Natural killer cell (primary cell): ENCODE data around the gene PLVAP. TPM values are rescaled to one million over a fixed set of nuclear protein-coding genes. Genes with fewer than 3 reads are reported as not detected.

Experiments
- ATAC-seq, 3 donors: fragments of 150-1000 bp in 2 of 3; fragments of 200-7000 bp in 1 of 3; cut with Tn5 transposase; 1 replicate in 1 of 3; 2 replicates in 2 of 3; pipeline ENCODE4 v1.10.0; 2021; ENCODE audit warnings: mild to moderate bottlenecking in 2 of 3, moderate library complexity in 2 of 3
- DNase-seq, 2 donors: peaks; one replicate each; pipeline versions ENCODE4 v3.0.0 to v3.0.0-alpha.2; 2013 to 2021; ENCODE audit warnings: mixed read lengths in 1 of 2
- H3K27ac ChIP-seq: one replicate; pipeline ENCODE4 v1.5.1; 2013; ENCODE audit warnings: mild to moderate bottlenecking, low read length
- H3K27me3 ChIP-seq: one replicate; pipeline ENCODE4 v1.6.1; 2013; ENCODE audit warnings: low read length; ENCODE audit not compliant: control insufficient read depth, insufficient read depth
- H3K36me3 ChIP-seq: one replicate; pipeline ENCODE4 v1.6.1; 2013; ENCODE audit warnings: low read length; ENCODE audit not compliant: control insufficient read depth, insufficient read depth
- H3K4me1 ChIP-seq: one replicate; pipeline ENCODE4 v1.6.1; 2013; ENCODE audit warnings: low read length; ENCODE audit not compliant: control insufficient read depth, insufficient read depth
- H3K4me3 ChIP-seq: one replicate; pipeline ENCODE4 v1.5.1; 2013; ENCODE audit warnings: low read length
- H3K9me3 ChIP-seq: one replicate; pipeline ENCODE4 v1.6.1; 2013; ENCODE audit warnings: low read length; ENCODE audit not compliant: control insufficient read depth, insufficient read depth
- H3K27ac Mint-ChIP-seq, 2 donors: one replicate each; pipeline ENCODE4 v1.8.0; 2022; ENCODE audit warnings: mild to moderate bottlenecking in 2 of 2, mixed read lengths in 2 of 2, moderate library complexity in 1 of 2
- H3K27me3 Mint-ChIP-seq, 2 donors: one replicate each; pipeline ENCODE4 v1.8.0; 2022; ENCODE audit warnings: low read depth in 2 of 2, mixed read lengths in 2 of 2
- H3K36me3 Mint-ChIP-seq: one replicate; pipeline ENCODE4 v1.8.0; 2022; ENCODE audit warnings: mixed read lengths
- H3K4me1 Mint-ChIP-seq, 2 donors: one replicate each; pipeline ENCODE4 v1.8.0; 2022; ENCODE audit warnings: mixed read lengths in 2 of 2
- H3K4me3 Mint-ChIP-seq: one replicate; pipeline ENCODE4 v1.8.0; 2022; ENCODE audit warnings: mild to moderate bottlenecking, moderate library complexity, mixed read lengths
- H3K9me3 Mint-ChIP-seq, 2 donors: one replicate each; pipeline ENCODE4 v1.8.0; 2022; ENCODE audit warnings: mixed read lengths in 2 of 2
- CTCF ChIP-seq: fragments of 200-600 bp; IDR thresholded peaks from one replicate; pipeline ENCODE4 v1.8.0; 2022; ENCODE audit warnings: antibody characterized with exemption
- WGBS: methylation state at CpG from one replicate; pipeline ENCODE4 v1.1.7; 2013; ENCODE audit warnings: missing lambda C conversion rate; ENCODE audit not compliant: insufficient coverage; 5-methylcytosine and 5-hydroxymethylcytosine counted together
- intact Hi-C: fragments of 100-400 bp; cut with micrococcal nuclease; formaldehyde crosslinking; loops from one replicate; pipeline ENCODE4 v1.14.2; 2022
- total RNA-seq, 4 donors: library from RNA; stranded (reverse); fragments of 120-200 nt in 1 of 4; gene quantifications; one replicate each; pipeline versions ENCODE4 v1.2.3 to v1.2.4, GENCODE V29; 2013 to 2022

The PLVAP gene
- total RNA-seq, 3 donors from 2014 or later (not counting 1 experiment from before 2014, with no cell fraction given) = 0.33 to 0.53 TPM; not detected in 1

GRCh38 chr19:17404015-17404414 is 26.9 kb upstream of the PLVAP start:
- H3K27ac ChIP-seq = peak overlapping the region; percentile 89
- peaks cover 20% of the 10 kb centered on the region for H3K36me3 ChIP-seq
- TF ChIP-seq CTCF = no peak
- H3K9me3 Mint-ChIP-seq = no peaks in the 10 kb centered on the region
- H3K27me3 ChIP-seq = no peaks in the 10 kb centered on the region
- H3K4me1 Mint-ChIP-seq = peaks cover 43 to 45% of the 10 kb centered on the region in 2 donors
- intact Hi-C loops = loop anchor here (10.0 kb wide), 1 partner anchor 69 kb away; the partner anchor contains the start of genes ANO8 and GTPBP3
- DNase-seq (no peak), ATAC-seq (no peak)
- no peaks in the 10 kb centered on the region for H3K9me3 ChIP-seq
- peaks cover 56% of the 10 kb centered on the region for H3K4me1 ChIP-seq
- no peaks in the 10 kb centered on the region for H3K36me3 Mint-ChIP-seq
- peak overlapping the region; percentile 89 to 97 for H3K27ac Mint-ChIP-seq
- H3K4me3 Mint-ChIP-seq = peak overlapping the region; percentile 96
- H3K27me3 Mint-ChIP-seq = no peaks in the 10 kb centered on the region
- WGBS = 39% methylated on average over 3 of the region's 6 CpGs
- peak overlapping the region; percentile 78 for H3K4me3 ChIP-seq

GRCh38 chr19:17402982-17403855 is 26.1 kb upstream of the PLVAP start:
- Mint-ChIP-seq H3K27ac (peak overlapping the region; percentile 89 to 97), H3K9me3 (no peaks in the 10 kb centered on the region), H3K27me3 (no peaks in the 10 kb centered on the region), H3K36me3 (no peaks in the 10 kb centered on the region), H3K4me3 (peak overlapping the region; percentile 79), H3K4me1 (peaks cover 43 to 45% of the 10 kb centered on the region in 2 donors)
- H3K36me3 ChIP-seq = peaks cover 20% of the 10 kb centered on the region
- TF ChIP-seq CTCF = no peak
- 60% methylated on average over 30 of the region's 36 CpGs for WGBS
- no peaks in the 10 kb centered on the region for H3K9me3 ChIP-seq
- intact Hi-C loops = loop anchor here (10.0 kb wide), 1 partner anchor 68 kb away; the partner anchor contains the start of genes ANO8 and GTPBP3
- peaks cover 56% of the 10 kb centered on the region for H3K4me1 ChIP-seq
- peak; percentile 44 to 67 for DNase-seq
- H3K27me3 ChIP-seq = no peaks in the 10 kb centered on the region
- no peak overlapping the region for H3K27ac ChIP-seq
- peak; percentile 50 to 58 (median 54) for ATAC-seq
- H3K4me3 ChIP-seq = no peak overlapping the region

- ATAC-seq (no peak), DNase-seq (no peak)
- Histone ChIP-seq H3K27me3 (no peaks in the 10 kb centered on the region), H3K4me3 (no peak overlapping the region), H3K9me3 (no peaks in the 10 kb centered on the region), H3K27ac (no peak overlapping the region), H3K4me1 (peaks cover 40% of the 10 kb centered on the region), H3K36me3 (peaks cover 20% of the 10 kb centered on the region)
- Mint-ChIP-seq H3K27me3 (no peaks in the 10 kb centered on the region), H3K27ac (no peak overlapping the region), H3K36me3 (no peaks in the 10 kb centered on the region), H3K4me3 (peak overlapping the region; percentile 40), H3K9me3 (no peaks in the 10 kb centered on the region), H3K4me1 (peaks cover 28 to 32% of the 10 kb centered on the region in 2 donors)
- intact Hi-C loops = loop anchor here (10.0 kb wide), 1 partner anchor 67 kb away; the partner anchor contains the start of genes ANO8 and GTPBP3
- 95% methylated on average over 6 of the region's 6 CpGs for WGBS
- no peak for TF ChIP-seq CTCF
Observed at GRCh38 chr19:17401628-17402027, 24.5 kb upstream of the PLVAP start.
